SKM-1 (cell line): Measurements from ENCODE around the gene FER.
"Not testable (repeated sequence)": the region's sequence is repeated elsewhere in the genome, so short reads cannot be mapped to it uniquely, and the experiment has no call there.

Experiments used
- DNase-seq: peaks from one replicate; lab custom pipeline; 2025; ENCODE audit not compliant: unreplicated experiment; lab: John Stamatoyannopoulos, UW

Gene FER

DNA sequence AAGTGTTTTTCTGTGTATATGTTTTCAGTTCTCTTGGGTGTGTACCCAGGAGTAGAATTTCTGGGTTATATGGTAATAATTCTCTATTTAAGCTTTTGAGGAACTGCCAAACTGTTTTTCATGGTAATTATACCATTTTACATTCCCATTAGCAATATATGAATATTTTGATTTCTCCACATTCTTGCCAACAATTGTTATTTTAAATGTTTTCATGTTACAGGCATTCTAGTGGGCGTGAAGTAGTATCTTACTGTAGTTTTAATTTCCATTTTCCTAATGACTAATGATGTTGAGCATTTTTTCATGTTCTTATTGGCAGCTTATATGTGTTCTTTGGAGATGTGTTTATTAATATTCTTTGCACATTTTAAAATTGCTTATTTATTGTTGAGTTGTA lies 199.5 kb downstream of the FER start:
- DNase-seq, result no peak

DNA sequence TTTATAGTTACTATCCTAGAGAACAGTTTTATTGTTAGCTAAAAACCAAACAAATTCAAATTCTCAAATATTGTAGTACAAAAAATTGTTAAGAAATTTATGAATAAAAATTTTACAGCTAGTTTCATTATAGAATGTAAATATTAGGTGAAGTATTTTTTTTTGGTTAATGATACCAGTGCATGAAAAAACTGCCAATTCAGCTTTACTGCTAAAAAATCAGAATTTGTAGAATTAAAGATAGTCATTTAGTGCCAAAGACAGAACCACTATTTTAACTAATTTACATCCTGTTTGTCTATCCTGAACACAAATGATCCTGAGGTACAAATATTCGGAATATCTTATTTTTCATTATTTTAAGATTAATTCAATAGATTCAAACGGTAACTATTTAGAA lies 202.6 kb downstream of the FER start:
- no peak for DNase-seq

DNA sequence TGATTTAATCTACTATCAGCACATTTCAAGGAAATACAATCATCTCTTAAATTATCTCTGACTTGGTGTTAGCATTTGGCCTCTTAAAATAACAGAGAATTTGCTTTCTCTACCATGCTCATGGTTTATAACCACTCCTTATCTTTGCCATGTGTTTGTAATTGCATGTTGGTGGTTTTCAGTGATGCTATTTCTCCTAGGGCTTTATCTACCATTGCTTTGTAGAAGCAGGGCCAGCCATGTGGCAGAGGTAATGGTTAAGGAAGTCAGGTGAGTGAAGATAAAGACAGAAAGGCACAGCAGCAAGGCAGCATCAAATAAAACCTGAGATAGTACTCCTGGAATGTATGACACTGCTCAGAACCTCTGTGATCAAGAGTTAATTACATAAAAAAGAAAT lies 206.2 kb downstream of the FER start:
- no peak for DNase-seq

DNA sequence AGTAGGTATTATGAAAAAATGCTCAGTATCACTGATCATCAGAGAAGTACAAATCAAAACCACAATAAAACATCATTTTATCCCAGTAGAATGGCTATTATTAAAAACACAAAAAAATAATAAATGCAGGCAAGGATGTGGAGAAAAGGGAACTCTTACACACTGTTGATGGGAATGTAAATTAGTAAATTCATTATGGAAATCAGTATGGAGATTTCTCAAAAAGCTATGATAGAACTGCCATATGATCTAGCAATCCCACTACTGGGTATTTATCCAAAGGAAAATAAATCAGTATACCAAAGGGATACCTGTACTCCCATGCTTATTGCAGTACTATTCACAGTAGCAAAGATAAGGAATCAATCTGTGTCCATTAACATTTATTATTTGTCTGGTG lies 209.6 kb downstream of the FER start:
- DNase-seq, result no peak

DNA sequence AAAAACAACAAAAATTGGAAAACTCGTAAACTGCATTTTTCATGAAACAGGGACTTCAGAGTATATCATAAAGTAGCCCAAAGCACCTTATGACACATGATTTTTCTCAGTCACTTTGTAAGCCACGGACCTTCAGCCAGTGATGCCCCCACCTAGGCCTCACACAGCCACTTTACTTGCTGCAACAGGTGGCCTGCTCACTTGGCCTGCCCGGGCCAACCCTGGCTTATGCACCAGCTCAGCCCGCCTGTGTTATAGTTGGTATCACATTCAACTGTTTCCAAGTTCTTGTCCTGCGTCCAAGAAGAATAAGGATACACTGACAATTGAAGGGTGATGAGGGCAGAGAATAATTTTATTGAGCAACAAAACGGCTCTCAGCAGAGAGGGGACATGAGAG lies 219.2 kb downstream of the FER start:
- no peak for DNase-seq

DNA sequence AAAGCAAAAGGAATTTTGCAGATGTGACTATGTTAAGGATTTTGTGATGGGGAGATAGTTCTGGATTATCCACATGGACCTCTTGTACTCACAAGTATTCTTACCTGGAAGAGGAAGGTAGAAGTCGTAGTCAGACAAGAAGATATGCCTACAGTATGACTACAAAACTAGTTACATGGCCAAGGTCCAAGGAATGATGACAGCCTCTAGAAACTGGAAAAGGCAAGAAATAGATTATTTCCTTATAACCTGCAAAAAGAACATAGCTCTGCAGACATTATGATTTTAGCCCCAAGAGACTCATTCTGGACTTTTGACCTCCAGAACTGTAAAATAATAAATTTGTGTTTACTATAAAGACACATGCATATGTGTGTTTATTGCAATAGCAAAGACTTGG lies 226.9 kb downstream of the FER start:
- DNase-seq, result no peak

DNA sequence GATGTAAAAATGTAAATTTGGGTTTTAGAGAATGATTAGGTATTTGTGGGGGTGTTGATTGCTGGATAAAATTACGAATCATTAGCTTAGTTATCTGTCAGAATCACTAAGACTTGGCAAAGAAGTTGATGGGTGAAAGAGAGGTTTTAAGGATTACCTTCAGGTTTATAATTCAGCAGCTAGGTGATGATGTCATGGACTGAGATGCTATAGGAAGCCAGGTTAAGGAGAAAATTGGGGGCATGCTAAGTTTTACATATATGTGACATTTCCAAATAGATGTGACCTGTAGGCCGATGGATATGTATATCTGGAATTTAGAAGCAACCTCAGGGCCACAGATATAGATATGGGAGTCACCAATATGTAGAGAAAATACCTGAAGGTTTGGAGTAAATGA lies 228.0 kb downstream of the FER start:
- DNase-seq, result no peak

DNA sequence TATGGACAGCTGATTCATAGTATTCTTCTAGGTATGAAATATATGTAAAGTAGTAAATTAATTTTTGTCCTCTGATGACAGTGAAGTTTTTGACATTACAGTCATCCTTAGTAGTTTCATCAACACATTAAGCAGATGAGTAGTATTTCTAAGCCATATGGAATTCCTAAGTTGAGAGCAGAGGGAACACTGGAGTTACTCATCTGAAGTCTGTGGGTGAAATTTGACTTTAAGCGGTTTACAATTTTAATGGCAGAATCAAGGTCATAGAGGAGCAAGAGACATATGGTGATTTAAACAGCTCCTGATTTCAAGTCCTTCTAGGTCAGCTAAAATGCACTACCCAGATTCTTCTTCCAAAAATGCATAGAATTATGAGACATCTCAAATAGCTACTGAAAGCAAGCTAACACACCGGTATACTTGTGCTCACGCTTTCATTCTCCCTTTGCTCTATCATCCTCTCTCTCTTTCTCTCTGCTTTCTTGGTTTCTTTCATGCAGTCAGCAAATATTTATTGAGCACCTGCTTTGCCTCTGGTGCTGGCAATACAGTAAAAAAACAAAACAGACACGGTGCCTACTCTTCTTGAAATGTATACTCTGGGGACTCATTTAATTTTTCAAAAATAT lies 235.9 kb downstream of the FER start:
- DNase-seq, result no peak

DNA sequence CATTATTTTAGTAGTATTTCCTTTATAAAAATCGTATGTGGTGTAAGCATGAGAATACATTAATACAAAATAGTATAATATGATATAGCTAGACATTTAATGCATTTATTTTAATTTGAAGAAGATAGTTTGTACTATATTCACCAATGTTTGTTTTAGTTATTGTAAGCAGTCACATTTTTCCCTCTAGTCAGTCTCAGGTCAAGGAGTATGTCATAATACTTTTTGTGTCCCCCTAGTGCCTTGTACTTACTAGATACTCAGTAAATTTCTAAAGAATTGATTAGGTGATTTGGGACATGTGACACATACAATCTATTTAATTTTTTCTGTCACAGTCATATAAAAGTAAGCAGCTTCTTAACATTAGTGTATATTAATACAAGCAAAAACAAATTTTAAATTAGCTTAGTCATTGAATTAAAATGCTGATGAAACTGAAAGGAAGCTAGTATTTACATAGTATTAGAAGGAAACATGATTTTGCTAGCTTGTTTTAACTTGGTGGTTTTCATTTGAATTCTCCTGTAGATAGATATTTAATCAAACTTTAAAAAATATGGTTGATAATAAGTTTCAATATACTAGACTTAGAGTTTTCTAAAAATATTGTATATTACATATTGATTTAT lies 242.2 kb downstream of the FER start:
- no peak for DNase-seq

DNA sequence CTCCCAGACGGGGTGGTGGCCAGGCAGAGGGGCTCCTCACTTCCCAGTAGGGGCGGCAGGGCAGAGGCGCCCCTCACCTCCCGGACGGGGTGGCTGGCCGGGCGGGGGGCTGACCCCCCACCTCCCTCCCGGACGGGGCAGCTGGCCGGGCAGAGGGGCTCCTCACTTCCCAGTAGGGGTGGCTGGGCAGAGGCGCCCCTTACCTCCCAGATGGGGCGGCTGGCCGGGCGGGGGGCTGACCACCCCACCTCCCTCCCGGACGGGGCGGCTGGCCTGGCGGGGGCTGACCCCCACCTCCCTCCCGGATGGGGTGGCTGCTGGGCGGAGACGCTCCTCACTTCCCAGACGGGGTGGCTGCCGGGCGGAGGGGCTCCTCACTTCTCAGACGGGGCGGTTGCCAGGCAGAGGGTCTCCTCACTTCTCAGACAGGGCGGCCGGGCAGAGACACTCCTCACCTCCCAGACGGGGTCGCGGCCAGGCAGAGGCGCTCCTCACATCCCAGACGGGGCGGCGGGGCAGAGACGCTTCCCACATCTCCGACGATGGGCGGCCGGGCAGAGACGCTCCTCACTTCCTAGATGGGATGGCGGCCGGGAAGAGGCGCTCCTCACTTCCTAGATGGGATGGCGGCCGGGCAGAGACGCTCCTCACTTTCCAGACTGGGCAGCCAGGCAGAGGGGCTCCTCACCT lies 244.8 kb downstream of the FER start:
- not testable (repeated sequence) for DNase-seq

DNA sequence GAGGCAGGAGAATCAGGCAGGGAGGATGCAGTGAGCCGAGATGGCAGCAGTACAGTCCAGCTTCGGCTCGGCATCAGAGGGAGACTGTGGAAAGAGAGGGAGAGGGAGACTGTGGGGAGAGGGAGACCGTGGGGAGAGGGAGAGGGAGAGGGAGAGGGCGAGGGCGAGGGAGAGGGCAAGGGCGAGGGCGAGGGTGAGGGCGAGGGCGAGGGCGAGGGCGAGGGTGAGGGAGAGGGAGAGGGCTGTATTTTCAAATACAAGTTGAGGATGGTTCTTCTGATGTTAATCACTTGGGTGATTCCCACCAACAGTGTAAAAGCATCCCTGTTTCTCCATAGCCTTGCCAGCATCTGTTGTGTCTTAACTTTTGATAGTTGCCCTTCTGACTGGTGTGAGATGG lies 245.7 kb downstream of the FER start:
- not testable (repeated sequence) for DNase-seq

DNA sequence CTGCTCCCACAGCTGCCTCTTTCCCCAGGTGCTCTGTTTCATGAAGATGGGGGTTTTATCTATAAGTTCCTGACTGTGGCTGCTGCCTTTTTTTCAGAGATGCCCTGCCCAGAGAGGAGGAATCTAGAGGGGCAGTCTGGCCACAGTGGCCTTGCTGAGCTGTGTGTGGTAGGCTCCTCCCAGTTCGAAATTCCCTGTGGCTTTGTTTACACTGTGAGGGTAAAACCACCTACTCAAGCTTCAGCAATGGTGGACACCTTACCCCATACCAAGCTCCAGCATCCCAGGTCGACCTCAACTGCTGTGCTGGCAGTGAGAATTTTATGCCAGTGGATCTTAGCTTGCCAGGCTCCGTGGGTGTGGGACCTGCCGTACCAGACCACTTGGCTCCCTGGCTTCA lies 250.0 kb downstream of the FER start:
- DNase-seq, result no peak

DNA sequence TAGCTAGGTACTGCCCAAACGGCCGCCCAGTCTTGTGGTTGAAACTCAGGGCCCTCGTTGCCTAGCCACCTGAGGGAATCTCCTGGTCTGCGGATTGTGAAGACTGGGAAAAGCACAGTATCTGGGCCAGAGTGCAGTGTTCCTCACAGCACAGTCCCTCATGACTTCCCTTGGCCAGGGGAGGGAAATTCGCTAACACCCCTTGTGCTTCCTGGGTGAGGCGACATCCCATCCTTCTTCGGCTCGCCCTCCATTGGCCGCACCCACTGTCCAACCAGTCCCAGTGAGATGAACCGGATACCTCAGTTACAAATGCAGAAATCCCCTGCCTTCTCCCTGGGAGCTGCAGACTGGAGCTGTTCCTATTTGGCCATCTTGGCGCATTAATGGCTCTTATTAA lies 250.5 kb downstream of the FER start:
- DNase-seq, result no peak

DNA sequence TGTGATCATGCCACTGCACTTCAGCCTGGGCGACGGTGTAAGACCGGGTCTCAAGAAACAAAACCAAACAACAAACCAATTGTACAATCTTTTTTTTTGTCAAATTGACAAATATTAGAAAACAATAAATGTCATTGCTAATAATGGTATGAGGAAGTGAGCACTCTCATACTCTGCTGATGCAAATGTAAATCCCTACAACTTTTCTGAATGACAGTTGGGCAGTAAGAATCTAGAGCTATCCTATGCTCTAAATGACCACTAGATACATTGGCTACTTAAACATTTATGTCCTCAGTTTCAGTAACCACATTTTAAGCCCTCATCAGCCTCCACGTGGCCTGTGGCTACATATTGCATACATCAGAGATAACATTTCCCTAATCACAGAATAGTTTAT lies 256.2 kb downstream of the FER start:
- DNase-seq, result no peak

DNA sequence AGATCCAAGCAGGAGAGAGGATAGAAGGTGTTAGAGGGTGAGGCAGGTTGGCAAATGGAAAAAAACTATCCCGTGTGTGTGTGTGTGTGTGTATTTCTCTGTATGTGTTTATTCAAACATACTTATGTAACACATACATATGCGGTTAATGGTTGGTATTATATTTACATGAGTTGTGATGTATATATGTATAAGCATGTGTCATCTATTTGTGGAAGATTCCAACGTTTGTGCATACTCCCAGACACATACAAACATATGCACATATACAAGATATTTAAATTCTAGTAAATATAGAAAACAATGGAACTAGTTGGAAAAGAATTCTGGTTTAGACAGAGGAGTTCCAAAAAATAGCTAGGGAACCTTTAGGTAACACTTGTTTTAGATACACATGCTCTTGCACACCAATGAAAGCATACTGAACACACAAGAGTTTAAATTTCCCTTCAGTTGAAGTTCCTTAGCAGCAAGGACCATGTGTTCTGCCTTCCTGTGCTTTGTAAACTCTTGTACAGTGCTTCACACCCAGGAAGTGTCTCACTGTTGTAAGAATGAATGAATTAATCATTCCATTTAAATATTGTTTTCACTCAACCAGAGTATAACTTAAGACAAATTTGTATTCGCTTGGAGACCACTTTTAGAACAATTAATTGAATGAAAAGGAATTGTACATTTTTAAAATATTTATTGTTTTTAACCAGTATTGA lies 257.8 kb downstream of the FER start:
- DNase-seq, result no peak

DNA sequence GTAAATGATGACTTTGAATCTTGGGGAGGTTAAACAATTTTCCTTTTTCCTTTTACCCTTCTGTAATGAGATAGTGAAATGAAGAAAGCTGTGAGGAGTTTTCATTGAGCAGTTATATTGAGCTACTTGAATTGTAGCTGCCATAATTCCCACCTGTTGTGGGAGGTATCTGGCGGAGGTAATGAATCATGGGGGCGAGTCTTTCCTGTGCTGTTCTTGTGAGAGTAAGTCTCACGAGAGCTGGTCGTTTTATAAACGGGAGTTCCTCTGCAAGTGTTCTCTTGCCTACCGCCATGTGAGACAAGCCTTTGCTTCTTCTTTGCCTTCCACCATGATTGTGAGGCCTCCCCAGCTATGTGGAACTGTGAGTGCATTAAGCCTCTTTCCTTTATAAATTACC lies 258.4 kb downstream of the FER start:
- no peak for DNase-seq

DNA sequence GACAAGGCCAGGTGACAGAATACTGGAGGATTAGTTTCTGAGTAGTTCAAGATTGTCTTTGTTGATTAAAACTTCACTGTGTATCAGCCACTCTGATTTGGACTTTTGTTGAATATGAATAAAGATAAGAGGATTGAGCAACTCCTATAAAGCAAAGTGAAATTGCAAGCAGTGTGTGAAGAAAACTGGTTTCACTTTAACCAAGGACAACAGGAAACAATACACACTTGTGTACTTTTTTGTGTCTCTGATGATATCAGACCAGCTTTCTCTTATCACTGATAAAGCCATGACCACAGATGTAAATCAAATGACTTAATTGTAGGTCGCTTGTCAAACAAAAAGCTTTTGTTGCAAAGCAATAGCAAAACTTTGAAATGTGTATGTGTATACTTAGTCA lies 268.6 kb downstream of the FER start:
- DNase-seq, result no peak

DNA sequence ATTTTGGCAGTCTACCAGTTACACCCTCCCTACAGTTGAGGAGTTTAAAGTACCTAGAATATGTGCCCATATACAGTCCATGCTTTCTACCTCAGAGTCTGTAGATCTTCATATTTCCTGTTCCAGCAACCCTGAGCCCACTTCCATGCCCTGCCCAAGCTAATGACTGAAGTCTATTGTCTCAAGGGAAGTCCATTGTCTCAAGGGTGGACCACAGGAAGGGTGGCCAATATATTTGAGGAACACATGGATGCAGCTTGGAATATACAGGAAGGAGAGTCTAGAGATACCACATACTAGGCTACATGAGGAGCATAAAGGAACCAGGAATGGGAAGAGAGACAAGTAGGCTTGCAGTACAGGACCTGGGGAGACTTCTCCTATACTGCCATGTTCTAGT lies 274.4 kb downstream of the FER start:
- no peak for DNase-seq

DNA sequence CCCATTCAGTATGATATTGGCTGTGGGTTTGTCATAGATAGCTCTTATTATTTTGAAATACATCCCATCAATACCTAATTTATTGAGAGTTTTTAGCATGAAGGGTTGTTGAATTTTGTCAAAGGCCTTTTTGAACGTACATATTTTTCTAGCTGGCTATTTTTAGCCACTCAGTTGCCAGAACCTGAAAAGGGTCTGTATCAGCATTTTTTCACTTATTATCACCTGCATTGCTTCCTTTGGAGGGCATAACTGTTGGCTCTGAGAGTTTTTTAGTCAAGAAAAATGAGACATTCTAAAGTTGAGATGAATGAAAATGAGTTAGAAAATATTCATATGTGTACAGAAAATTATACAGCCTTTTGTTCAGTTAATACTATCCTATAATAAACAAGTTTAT lies 278.0 kb downstream of the FER start:
- not testable (repeated sequence) for DNase-seq

DNA sequence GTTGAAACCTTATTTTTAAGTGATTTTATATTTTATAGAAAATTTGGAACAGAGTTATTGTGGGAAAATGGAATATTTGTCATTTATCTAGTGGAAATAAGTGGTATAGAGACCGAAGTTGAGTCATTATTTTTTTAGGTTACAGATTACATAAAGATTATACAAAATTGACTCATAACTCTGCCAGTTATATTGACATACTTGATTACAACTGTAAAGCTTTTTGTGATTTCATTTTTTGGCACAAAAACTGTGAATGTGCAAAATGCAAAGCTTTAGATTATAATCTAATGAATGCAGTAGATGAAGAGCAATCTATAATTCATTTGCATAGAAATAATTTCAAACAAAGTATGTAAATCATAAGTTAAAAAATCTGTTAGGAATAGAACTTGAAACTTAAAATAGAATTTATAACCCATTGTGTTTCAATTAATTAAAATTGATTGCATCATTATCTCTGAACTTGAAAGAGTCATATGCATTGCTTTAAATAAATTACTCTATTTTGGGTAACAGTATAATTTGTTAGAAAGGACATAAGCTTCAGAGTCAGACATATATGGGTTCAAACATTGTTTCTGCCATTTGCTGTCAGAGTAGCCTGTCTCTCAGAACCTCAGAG lies 280.4 kb downstream of the FER start:
- no peak for DNase-seq

DNA sequence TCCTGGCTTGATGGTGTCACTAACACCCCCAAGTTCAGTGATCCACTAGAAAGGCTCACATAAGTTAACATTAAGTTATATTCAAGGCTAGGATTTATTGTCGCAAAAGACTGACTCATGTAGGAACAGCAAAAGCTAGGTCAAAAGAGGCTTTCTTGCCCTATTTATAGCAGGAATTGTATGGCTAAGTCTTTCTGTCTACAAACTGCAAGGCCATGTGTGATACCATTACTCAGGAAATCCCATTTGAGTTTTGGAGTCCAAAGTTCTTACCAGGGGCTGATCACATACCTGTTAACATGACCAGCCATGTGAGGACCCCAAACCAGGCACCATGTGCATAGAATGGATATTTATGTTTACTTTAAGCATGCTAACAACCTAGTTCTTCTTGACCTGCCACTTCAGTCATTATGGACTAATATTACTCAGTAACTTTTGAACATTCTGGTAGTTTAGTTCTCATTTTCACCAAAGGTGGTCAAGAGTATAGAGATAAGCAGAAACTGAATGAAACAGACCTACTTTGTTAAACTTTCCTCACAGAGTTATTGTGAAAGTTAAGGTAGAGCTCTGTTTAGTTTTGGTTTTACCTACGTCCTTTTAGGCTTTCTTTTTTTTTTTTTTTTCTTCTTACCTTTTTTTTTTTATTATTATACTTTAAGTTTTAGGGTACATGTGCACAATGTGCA lies 281.1 kb downstream of the FER start:
- DNase-seq, result no peak
